ENCODE results near the gene CYLD.

The CYLD gene

GRCh38 chr16:50711862-50712559 lies 29.9 kb upstream of the CYLD start:
- no peak for DNase-seq

- DNase-seq, result peak; percentile 29
Observed at GRCh38 chr16:50712560-50712898, 29.4 kb upstream of the CYLD start.

- DNase-seq, result no peak
Observed at GRCh38 chr16:50712956-50713355, 28.9 kb upstream of the CYLD start.

GRCh38 chr16:50717091-50717490 lies 24.8 kb upstream of the CYLD start:
- DNase-seq, result no peak

GRCh38 chr16:50717494-50717893 lies 24.4 kb upstream of the CYLD start:
- no peak for DNase-seq

- DNase-seq, result peak; percentile 26
Observed at GRCh38 chr16:50718061-50718760, 23.7 kb upstream of the CYLD start.

GRCh38 chr16:50718761-50719400 lies 23.0 kb upstream of the CYLD start:
- no peak for DNase-seq

- no peak for DNase-seq
Observed at GRCh38 chr16:50719401-50720337, 22.2 kb upstream of the CYLD start.

- DNase-seq, result no peak
Observed at GRCh38 chr16:50721549-50722404, 20.1 kb upstream of the CYLD start.

GRCh38 chr16:50722405-50722737 lies 19.5 kb upstream of the CYLD start:
- DNase-seq, result no peak

GRCh38 chr16:50722960-50723359 lies 18.9 kb upstream of the CYLD start:
- no peak for DNase-seq

- no peak for DNase-seq
Observed at GRCh38 chr16:50724306-50724705, 17.6 kb upstream of the CYLD start.

GRCh38 chr16:50731130-50731988 lies 10.5 kb upstream of the CYLD start:
- no peak for DNase-seq

- DNase-seq, result no peak
Observed at GRCh38 chr16:50731989-50732832, 9.7 kb upstream of the CYLD start.

GRCh38 chr16:50733468-50733867 lies 8.4 kb upstream of the CYLD start:
- DNase-seq, result no peak

GRCh38 chr16:50735629-50736122 lies 6.2 kb upstream of the CYLD start:
- DNase-seq, result no peak

- no peak for DNase-seq
Observed at GRCh38 chr16:50736448-50736847, 5.4 kb upstream of the CYLD start.

- DNase-seq, result peak; percentile 21
Observed at GRCh38 chr16:50737420-50737959, 4.4 kb upstream of the CYLD start.

GRCh38 chr16:50739031-50739430 lies 2.9 kb upstream of the CYLD start:
- no peak for DNase-seq

GRCh38 chr16:50740736-50741135 lies 1.1 kb upstream of the CYLD start:
- no peak for DNase-seq

Data from fibroblast of skin of scalp (primary cell).